IMR-90 (cell line): ENCODE data around the gene JADE2.

Experiments used
- CEBPB ChIP-seq: IDR thresholded peaks from 2 replicates; pipeline ENCODE4 v1.6.1; 2012; ENCODE audit warnings: low read depth, low read length, improper control_type of control experiment
- CHD1 ChIP-seq: IDR thresholded peaks from 2 replicates; pipeline ENCODE4 v1.6.1; 2012; ENCODE audit warnings: low read depth, low read length, improper control_type of control experiment
- CTCF ChIP-seq: conservative IDR thresholded peaks from 2 replicates; pipeline ENCODE4 v1.5.1; 2012; ENCODE audit warnings: mild to moderate bottlenecking, low read depth, low read length, improper control_type of control experiment
- ELK1 ChIP-seq: fragments of 150-350 bp; IDR thresholded peaks from 2 replicates; pipeline ENCODE4 v1.6.1; 2016; ENCODE audit warnings: low read depth, mild to moderate bottlenecking, low read length, moderate library complexity, borderline replicate concordance
- FOS ChIP-seq: fragments of 150-350 bp; IDR thresholded peaks from 2 replicates; pipeline ENCODE4 v1.6.1; 2016; ENCODE audit warnings: low read depth, low read length
- MAFK ChIP-seq: IDR thresholded peaks from 2 replicates; pipeline ENCODE4 v1.6.1; 2012; ENCODE audit warnings: low read depth, low read length, improper control_type of control experiment
- MAZ ChIP-seq: IDR thresholded peaks from 2 replicates; pipeline ENCODE4 v1.6.1; 2012; ENCODE audit warnings: low read depth, mild to moderate bottlenecking, low read length, improper control_type of control experiment, moderate library complexity, borderline replicate concordance
- MXI1 ChIP-seq: IDR thresholded peaks from 2 replicates; pipeline ENCODE4 v1.6.1; 2012; ENCODE audit warnings: low read depth, mild to moderate bottlenecking, low read length, moderate library complexity, borderline replicate concordance
- POLR2A ChIP-seq: IDR thresholded peaks from 2 replicates; pipeline ENCODE4 v1.6.1; 2012; ENCODE audit warnings: mild to moderate bottlenecking, low read depth, low read length
- RAD21 ChIP-seq: IDR thresholded peaks from 2 replicates; pipeline ENCODE4 v1.6.1; 2012; ENCODE audit warnings: low read length, improper control_type of control experiment
- RCOR1 ChIP-seq: IDR thresholded peaks from 2 replicates; pipeline ENCODE4 v1.6.1; 2012; ENCODE audit warnings: mild to moderate bottlenecking, low read length, improper control_type of control experiment; ENCODE audit not compliant: insufficient replicate concordance
- RFX5 ChIP-seq: IDR thresholded peaks from 2 replicates; pipeline ENCODE4 v1.8.0; 2012; ENCODE audit warnings: low read depth, mild to moderate bottlenecking, low read length, moderate library complexity
- SMC3 ChIP-seq: fragments of 150-350 bp; IDR thresholded peaks from 2 replicates; pipeline ENCODE4 v1.6.1; 2016; ENCODE audit warnings: low read depth, mild to moderate bottlenecking, antibody characterized with exemption, low read length, moderate library complexity
- USF2 ChIP-seq: fragments of 150-350 bp; IDR thresholded peaks from 2 replicates; pipeline ENCODE4 v1.6.1; 2017; ENCODE audit warnings: mild to moderate bottlenecking, antibody characterized with exemption, low read length, low read depth

GRCh38 chr5:134584662-134585061 is 59.2 kb downstream of the JADE2 start:
- no peak for TF ChIP-seq CTCF
- TF ChIP-seq RFX5 = no peak
- no peak for TF ChIP-seq POLR2A
- no peak for TF ChIP-seq MAZ
- TF ChIP-seq ELK1 = no peak
- no peak for TF ChIP-seq RCOR1
- TF ChIP-seq MAFK = no peak
- TF ChIP-seq MXI1 = no peak
- no peak for TF ChIP-seq CEBPB
- TF ChIP-seq FOS = no peak
- no peak for TF ChIP-seq SMC3
- TF ChIP-seq CHD1 = no peak
- TF ChIP-seq RAD21 = no peak
- TF ChIP-seq USF2 = no peak
